ENCODE data around the gene IL17RD. TPM values are rescaled to one million over a fixed set of nuclear protein-coding genes. Genes with fewer than 3 reads are reported as not detected.

The IL17RD gene
- total and polyA plus RNA-seq, 9 of the 15 experiments (the other 6 are each of a cell fraction or from before 2014, with no cell fraction given) = under 0.01 to 0.09 (median 0.04) TPM; not detected in 4

DNA sequence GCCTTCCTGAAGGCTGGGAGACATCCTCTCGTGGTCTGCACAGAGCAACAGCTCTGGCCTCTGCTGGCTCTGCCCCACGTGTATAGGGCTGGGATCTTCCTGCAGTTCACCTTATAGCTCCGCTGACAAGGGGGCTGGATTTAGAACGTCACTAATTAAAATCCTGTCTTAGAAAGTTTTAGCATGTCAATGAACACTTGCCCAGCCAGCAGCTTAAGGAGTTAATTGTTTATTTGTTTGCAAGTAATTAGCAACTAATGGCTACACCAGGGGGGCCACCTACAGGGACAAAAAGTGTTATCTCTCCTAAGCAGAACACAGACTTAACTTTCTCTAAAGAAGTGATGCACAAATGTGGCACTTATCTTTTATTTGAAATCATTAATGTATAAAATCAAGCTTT, 34.7 kb upstream of the IL17RD start, which contains the start of gene HESX1:
HESX1 (minus strand) TSS at position 84 of the 403 bp plus-strand sequence; CDS start at position 24, 60 bp downstream.
- H3K4me2 ChIP-seq (ENCODE audit: insufficient read depth, low read length) = no peak within 1 kb of the TSS
- H2AFZ ChIP-seq (ENCODE audit: low read depth, low read length) = peak within 1 kb of the TSS; percentile 9; the same call in 1 of the 2 replicates
- H3K79me2 ChIP-seq (ENCODE audit: control insufficient read depth, insufficient read depth, low read length) = no peaks in the 10 kb centered on the region
- H3K36me3 ChIP-seq (ENCODE audit: control insufficient read depth, insufficient read depth, low read length) = no peaks in the 10 kb centered on the region
- no peak for FAIRE-seq
- no peak for TF ChIP-seq COPS2 (conservative IDR thresholded peaks at IDR 0.05)
- TF ChIP-seq, protein P1, sequence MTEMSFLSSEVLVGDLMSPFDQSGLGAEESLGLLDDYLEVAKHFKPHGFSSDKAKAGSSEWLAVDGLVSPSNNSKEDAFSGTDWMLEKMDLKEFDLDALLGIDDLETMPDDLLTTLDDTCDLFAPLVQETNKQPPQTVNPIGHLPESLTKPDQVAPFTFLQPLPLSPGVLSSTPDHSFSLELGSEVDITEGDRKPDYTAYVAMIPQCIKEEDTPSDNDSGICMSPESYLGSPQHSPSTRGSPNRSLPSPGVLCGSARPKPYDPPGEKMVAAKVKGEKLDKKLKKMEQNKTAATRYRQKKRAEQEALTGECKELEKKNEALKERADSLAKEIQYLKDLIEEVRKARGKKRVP (CRISPR knock-in tag; IDR thresholded peaks at IDR 0.05) = no peak
- no peak for TF ChIP-seq RBM34 (IDR thresholded peaks at IDR 0.05; ENCODE audit: borderline replicate concordance, insufficient read depth, low read length)
- TF ChIP-seq ZNF76 (CRISPR knock-in tag; IDR thresholded peaks at IDR 0.05; ENCODE audit: borderline replicate concordance) = no peak
- TF ChIP-seq DDX20 (tag; IDR thresholded peaks at IDR 0.05; ENCODE audit: low read depth) = no peak
- TF ChIP-seq SP1 (CRISPR knock-in tag; IDR thresholded peaks at IDR 0.05) = no peak
- TF ChIP-seq, protein P2, sequence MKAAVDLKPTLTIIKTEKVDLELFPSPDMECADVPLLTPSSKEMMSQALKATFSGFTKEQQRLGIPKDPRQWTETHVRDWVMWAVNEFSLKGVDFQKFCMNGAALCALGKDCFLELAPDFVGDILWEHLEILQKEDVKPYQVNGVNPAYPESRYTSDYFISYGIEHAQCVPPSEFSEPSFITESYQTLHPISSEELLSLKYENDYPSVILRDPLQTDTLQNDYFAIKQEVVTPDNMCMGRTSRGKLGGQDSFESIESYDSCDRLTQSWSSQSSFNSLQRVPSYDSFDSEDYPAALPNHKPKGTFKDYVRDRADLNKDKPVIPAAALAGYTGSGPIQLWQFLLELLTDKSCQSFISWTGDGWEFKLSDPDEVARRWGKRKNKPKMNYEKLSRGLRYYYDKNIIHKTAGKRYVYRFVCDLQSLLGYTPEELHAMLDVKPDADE (conservative IDR thresholded peaks at IDR 0.05; ENCODE audit: control insufficient read depth, low read depth, low read length) = no peak
- TF ChIP-seq, protein P3, sequence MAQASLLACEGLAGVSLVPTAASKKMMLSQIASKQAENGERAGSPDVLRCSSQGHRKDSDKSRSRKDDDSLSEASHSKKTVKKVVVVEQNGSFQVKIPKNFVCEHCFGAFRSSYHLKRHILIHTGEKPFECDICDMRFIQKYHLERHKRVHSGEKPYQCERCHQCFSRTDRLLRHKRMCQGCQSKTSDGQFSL (CRISPR knock-in tag; IDR thresholded peaks at IDR 0.05) = no peak
- TF ChIP-seq, protein P3 (tag; IDR thresholded peaks at IDR 0.05) = no peak
- TF ChIP-seq ZNF354B (CRISPR knock-in tag; IDR thresholded peaks at IDR 0.05) = no peak
- TF ChIP-seq ATF7 (IDR thresholded peaks at IDR 0.05) = no peak
- TF ChIP-seq OTX1 (CRISPR knock-in tag; IDR thresholded peaks at IDR 0.05) = no peak
- TF ChIP-seq, protein P4, sequence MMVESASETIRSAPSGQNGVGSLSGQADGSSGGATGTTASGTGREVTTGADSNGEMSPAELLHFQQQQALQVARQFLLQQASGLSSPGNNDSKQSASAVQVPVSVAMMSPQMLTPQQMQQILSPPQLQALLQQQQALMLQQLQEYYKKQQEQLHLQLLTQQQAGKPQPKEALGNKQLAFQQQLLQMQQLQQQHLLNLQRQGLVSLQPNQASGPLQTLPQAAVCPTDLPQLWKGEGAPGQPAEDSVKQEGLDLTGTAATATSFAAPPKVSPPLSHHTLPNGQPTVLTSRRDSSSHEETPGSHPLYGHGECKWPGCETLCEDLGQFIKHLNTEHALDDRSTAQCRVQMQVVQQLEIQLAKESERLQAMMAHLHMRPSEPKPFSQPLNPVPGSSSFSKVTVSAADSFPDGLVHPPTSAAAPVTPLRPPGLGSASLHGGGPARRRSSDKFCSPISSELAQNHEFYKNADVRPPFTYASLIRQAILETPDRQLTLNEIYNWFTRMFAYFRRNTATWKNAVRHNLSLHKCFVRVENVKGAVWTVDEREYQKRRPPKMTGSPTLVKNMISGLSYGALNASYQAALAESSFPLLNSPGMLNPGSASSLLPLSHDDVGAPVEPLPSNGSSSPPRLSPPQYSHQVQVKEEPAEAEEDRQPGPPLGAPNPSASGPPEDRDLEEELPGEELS (CRISPR knock-in tag; IDR thresholded peaks at IDR 0.05; ENCODE audit: borderline replicate concordance) = no peak
- no peak for TF ChIP-seq DPF2 (IDR thresholded peaks at IDR 0.05)
- WGBS (ENCODE audit: insufficient coverage, low coverage, missing lambda C conversion rate) = 6% methylated on average over 4 of the region's 4 CpGs
- H3K9me3 ChIP-seq (replicated peaks; ENCODE audit: control insufficient read depth, insufficient read depth, low read depth, low read length) = no peaks in the 10 kb centered on the region
- peak within 1 kb of the TSS in 1 of 2 experiments; percentile 58; a peak in 2 of 4 replicates for H3K9ac ChIP-seq (ENCODE audit: insufficient read depth in 1 of 2, low read depth in 2 of 2, low read length in 2 of 2)
- peak; percentile 84 for ATAC-seq
- ChIA-PET POLR2A (interaction anchor here (0.6 to 1.4 kb wide), 2 partner anchors 9 to 646 kb away, joined by 3 to 5 read pairs; no protein-coding TSS in a partner anchor), CTCF (ENCODE audit: low intra/inter-chr PET ratio) (no interaction called here)
- BruUV-seq (replicated peaks) = no TSS peak
- no peaks in the 10 kb centered on the region for H4K20me1 ChIP-seq (replicated peaks; ENCODE audit: control insufficient read depth, insufficient read depth, low read length)
- intact Hi-C loops (cut with micrococcal nuclease) = no loop called here
- in situ Hi-C loops (cut with MboI) = no loop called here
- peak in 3 of 4 experiments; percentile 8 to 20 (median 10) for DNase-seq (ENCODE audit: extremely low read depth in 1 of 4, low spot score in 3 of 4)
- no peaks in the 10 kb centered on the region for H3K9me1 ChIP-seq (ENCODE audit: control insufficient read depth, insufficient read depth, low read length)
- no peaks in the 10 kb centered on the region for H3K27me3 ChIP-seq (ENCODE audit: control insufficient read depth in 2 of 2, insufficient read depth in 2 of 2, low read length in 2 of 2)
- H3K4me1 ChIP-seq (replicated peaks in 1 of 2; ENCODE audit: control insufficient read depth in 2 of 2, insufficient read depth in 2 of 2, low read length in 2 of 2) = no peaks in the 10 kb centered on the region; a peak in 2 of 5 replicates
- no peak within 1 kb of the TSS for H3K4me3 ChIP-seq
- no peak within 1 kb of the TSS for H3K27ac ChIP-seq (ENCODE audit: extremely low read depth, low read depth, low read length)

Measured in K562 (cell line).